Large intestine (tissue), 3 donors: ENCODE measurements around the gene GDI2. TPM values are rescaled to one million over a fixed set of nuclear protein-coding genes. Genes with fewer than 3 reads are reported as not detected.
"Not testable (repeated sequence)": the region's sequence is repeated elsewhere in the genome, so short reads cannot be mapped to it uniquely, and the experiment has no call there.

ENCODE experiments used
- DNase-seq, 2 donors: peaks; one replicate each; pipeline versions ENCODE4 v3.0.0 to v3.0.0-alpha.2; 2013
- H3K27ac ChIP-seq: one replicate; pipeline ENCODE4 v1.5.1; 2013; ENCODE audit warnings: low read length
- H3K27me3 ChIP-seq: 2 replicates; pipeline ENCODE4 v1.6.1; 2013; ENCODE audit warnings: low read length; ENCODE audit not compliant: control insufficient read depth, insufficient read depth
- H3K36me3 ChIP-seq: 2 replicates; pipeline ENCODE4 v1.6.1; 2013; ENCODE audit warnings: low read length; ENCODE audit not compliant: control insufficient read depth, insufficient read depth
- H3K4me1 ChIP-seq: one replicate; pipeline ENCODE4 v1.6.1; 2013; ENCODE audit warnings: low read length; ENCODE audit not compliant: control insufficient read depth, insufficient read depth
- H3K4me3 ChIP-seq: one replicate; pipeline ENCODE4 v1.5.1; 2013; ENCODE audit warnings: low read length
- H3K9me3 ChIP-seq: one replicate; pipeline ENCODE4 v1.6.1; 2013; ENCODE audit warnings: mild to moderate bottlenecking, low read depth, low read length, moderate library complexity; ENCODE audit not compliant: control insufficient read depth
- WGBS: methylation state at CpG from one replicate; pipeline ENCODE4 v1.1.5; 2013; ENCODE audit warnings: low lambda C conversion rate; ENCODE audit not compliant: insufficient coverage; 5-methylcytosine and 5-hydroxymethylcytosine counted together
- polyA plus RNA-seq: library from polyadenylated mRNA; unstranded; fragments of 120-200 nt; gene quantifications from one replicate; pipeline ENCODE4 v1.2.1, GENCODE V29; 2013

Gene GDI2
- polyA plus RNA-seq, 1 donor = 313 TPM

DNA sequence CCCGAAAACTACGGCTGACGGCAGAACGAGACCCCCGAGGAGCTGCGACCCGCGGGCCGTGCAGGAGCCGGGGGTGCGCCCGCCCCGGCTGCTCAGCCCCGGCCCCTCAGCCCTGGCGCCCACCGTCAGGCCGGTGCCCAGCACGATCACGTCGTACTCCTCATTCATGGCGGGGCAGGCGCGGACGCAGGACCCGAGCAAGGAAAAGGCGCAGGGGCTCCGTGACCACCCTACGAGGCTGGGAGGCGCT, 218 bp downstream of the GDI2 start:
- no peak for DNase-seq
- Histone ChIP-seq H3K27me3 (no peaks in the 10 kb centered on the region), H3K4me3 (peak overlapping the region; percentile 91), H3K9me3 (peaks cover 4% of the 10 kb centered on the region), H3K27ac (peak overlapping the region; percentile 99), H3K4me1 (peaks cover 32% of the 10 kb centered on the region), H3K36me3 (peaks cover 4% of the 10 kb centered on the region)
- WGBS = no CpG with 5 or more reads among the region's 29 CpGs

DNA sequence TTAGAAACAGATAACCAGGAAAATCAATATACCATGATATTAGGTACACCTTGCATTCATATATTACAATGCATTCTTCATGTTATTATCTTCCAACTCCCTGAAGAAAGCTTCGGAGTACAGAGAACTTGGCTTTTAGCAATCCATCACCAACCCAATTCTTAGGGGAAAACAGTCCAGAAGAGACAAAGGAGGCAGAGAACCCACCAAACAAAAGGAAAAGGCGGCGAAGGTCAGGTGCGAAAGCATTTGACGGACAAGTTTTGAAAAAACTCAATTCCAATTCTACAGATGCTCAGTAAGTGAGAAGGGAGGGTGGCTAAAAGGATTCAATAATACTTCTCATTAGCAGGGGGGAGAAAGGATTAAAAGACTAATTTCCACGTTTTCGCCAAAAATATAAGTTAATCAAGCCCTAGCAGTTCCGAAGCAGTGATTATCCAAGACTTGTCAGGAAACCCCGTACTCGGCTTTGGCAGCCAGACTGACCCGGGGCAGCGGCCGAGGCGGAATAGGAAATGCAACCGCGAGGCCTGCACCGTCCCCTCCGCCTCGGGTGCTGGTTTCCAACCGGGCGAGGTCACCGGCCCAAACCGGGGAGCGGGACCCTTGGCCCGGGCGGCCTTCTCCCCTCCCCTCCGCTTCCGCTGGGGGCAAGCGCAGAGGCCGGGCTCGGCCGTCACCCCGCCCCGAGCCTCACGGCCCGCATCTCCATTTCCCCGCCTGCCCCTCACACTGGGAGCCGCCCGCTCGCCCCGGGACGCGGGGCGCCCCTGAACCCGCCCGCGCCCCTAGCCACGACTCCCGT, 747 bp downstream of the GDI2 start:
- peak overlapping the region; percentile 91 for H3K4me3 ChIP-seq
- H3K27me3 ChIP-seq = no peaks in the 10 kb centered on the region
- H3K4me1 ChIP-seq = peaks cover 37% of the 10 kb centered on the region
- H3K27ac ChIP-seq = peak overlapping the region; percentile 99
- WGBS = 4% methylated on average over 5 of the region's 49 CpGs
- H3K9me3 ChIP-seq = peaks cover 4% of the 10 kb centered on the region
- DNase-seq = peak; percentile 12 to 67
- H3K36me3 ChIP-seq = peaks cover 6% of the 10 kb centered on the region

DNA sequence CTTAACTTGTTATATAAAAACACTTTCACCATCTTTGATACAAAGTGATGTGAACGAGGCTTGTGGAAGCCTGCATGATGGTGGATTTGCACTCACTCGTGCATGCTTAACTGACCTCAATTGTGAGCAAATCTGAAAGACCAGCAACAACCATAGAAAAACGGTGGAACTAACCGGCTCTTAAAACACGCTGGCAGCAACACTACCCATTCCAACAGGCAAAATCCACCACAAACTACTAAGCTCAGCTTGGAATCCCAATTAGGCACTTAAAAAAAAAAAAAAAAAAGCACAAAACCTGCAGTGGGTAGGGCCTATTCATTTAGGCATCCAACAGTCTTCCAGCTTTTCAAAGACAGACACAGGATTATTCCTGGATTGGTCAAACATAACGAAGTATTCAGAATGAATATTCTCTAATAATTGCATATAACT, 1.8 kb downstream of the GDI2 start:
- peak overlapping the region; percentile 19 for H3K27ac ChIP-seq
- H3K9me3 ChIP-seq = peaks cover 4% of the 10 kb centered on the region
- H3K4me3 ChIP-seq = peak overlapping the region; percentile 91
- H3K27me3 ChIP-seq = no peaks in the 10 kb centered on the region
- peaks cover 6% of the 10 kb centered on the region for H3K36me3 ChIP-seq
- DNase-seq = peak in 1 of 2 donors; percentile 35
- WGBS = no CpG with 5 or more reads among the region's 6 CpGs
- H3K4me1 ChIP-seq = peaks cover 40% of the 10 kb centered on the region

DNA sequence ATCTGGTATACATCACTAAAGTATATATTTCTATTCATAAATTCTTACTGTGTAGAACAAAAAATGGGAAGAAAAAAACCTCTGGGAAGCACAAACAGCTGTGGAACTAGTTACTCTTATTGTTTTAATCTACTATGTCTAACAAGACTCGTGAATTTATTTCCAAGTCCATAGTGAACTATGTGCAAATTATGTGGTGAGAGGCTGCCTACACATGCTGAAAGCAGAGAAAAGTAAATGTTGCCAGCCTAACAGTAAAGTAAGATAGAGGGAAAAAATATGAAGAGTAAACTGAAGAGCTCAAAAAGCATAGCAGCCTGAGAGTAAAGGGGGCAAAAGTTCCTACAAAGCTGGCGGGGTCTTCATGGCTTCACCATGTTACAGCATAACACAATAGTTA, 3.0 kb downstream of the GDI2 start:
- Histone ChIP-seq H3K4me3 (peak overlapping the region; percentile 8), H3K36me3 (peaks cover 11% of the 10 kb centered on the region), H3K27me3 (no peaks in the 10 kb centered on the region), H3K9me3 (peaks cover 4% of the 10 kb centered on the region), H3K27ac (peak overlapping the region; percentile 91), H3K4me1 (peaks cover 40% of the 10 kb centered on the region)
- no peak for DNase-seq
- WGBS = no CpG with 5 or more reads among the region's 2 CpGs

DNA sequence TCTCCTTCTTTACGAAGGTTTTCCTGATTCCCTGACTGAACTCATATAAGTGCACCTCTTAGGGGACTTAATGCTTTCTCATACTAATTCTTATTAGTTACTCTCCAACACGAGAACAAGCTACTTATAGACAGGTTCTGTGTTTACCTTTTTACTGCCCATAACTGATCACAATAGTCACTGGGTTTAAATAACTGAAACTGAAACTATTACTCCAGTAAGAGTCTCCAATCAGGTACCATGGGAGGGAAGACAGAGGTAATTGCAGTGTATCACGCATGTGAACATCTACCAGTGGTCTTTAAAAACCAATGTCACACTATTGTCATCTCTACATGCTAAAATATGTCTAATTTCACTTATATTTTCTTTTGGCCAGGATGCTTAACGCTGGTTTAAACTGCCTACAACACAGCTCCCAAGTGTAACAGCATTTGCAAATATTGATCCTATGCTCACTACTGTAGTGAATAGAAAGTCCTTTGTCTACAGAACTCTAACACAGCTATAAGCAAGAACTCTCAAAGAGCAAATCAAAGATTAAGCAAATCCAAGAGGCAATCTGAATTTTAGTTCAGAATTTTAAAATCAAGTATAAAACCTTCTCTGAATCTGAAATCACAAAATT, 3.6 kb downstream of the GDI2 start:
- peak overlapping the region; percentile 91 for H3K27ac ChIP-seq

GRCh38 chr10:5808783-5809392, 4.3 kb downstream of the GDI2 start:
- Histone ChIP-seq H3K36me3 (peaks cover 12% of the 10 kb centered on the region), H3K27ac (peak overlapping the region; percentile 91)

More for the DNA sequence above, 3.6 kb downstream of the GDI2 start:
- H3K36me3 ChIP-seq = peaks cover 12% of the 10 kb centered on the region
- H3K4me1 ChIP-seq = peaks cover 39% of the 10 kb centered on the region
- H3K9me3 ChIP-seq = peaks cover 4% of the 10 kb centered on the region
- no peaks in the 10 kb centered on the region for H3K27me3 ChIP-seq
- DNase-seq = peak; percentile 19 to 63
- H3K4me3 ChIP-seq = peak overlapping the region; percentile 17
- whole genome bisulfite sequencing = 27% methylated on average over 3 of the region's 4 CpGs

GRCh38 chr10:5806745-5807144, 6.5 kb downstream of the GDI2 start:
- DNase-seq = peak in 1 of 2 donors; percentile 53
- H3K27ac ChIP-seq = peak overlapping the region; percentile 12
- H3K36me3 ChIP-seq = peaks cover 12% of the 10 kb centered on the region
- no peaks in the 10 kb centered on the region for H3K9me3 ChIP-seq
- no peak overlapping the region for H3K4me3 ChIP-seq
- H3K4me1 ChIP-seq = peaks cover 33% of the 10 kb centered on the region
- no peaks in the 10 kb centered on the region for H3K27me3 ChIP-seq
- WGBS = no CpG with 5 or more reads among the region's 2 CpGs

More at GRCh38 chr10:5808783-5809392, 4.3 kb downstream of the GDI2 start:
- Histone ChIP-seq H3K4me1 (peaks cover 31% of the 10 kb centered on the region), H3K4me3 (peak overlapping the region; percentile 17)
- DNase-seq, H3K27me3 ChIP-seq, H3K9me3 ChIP-seq: not testable (repeated sequence)
- no CpG with 5 or more reads among the region's 7 CpGs for WGBS

- no peak for DNase-seq
- Histone ChIP-seq H3K36me3 (peaks cover 14% of the 10 kb centered on the region), H3K9me3 (no peaks in the 10 kb centered on the region), H3K27ac (no peak overlapping the region), H3K27me3 (no peaks in the 10 kb centered on the region), H3K4me1 (peaks cover 33% of the 10 kb centered on the region), H3K4me3 (no peak overlapping the region)
- WGBS = 100% methylated on average over 1 of the region's 4 CpGs
Observed at GRCh38 chr10:5805711-5806110, 7.5 kb downstream of the GDI2 start.

DNA sequence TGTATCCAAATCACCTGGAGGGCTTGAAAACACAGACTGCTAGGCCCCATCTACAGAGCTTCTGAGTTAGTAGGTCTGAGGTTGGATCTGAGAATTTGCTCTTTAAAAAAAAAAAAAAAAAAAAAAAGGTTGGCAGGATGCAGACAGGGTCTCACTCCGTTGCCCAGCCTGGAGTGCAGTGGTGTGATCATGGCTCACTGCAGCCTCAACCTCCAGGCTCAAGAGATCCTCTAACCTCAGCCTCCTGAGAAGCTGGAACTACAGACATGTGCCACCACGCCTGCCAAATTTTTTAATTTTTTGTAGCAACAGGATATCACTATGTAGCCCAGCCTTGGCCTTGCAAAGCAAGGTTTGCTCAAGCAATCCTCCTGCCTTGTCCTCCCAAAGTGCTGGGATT, 8.0 kb downstream of the GDI2 start:
- no peak overlapping the region for H3K4me3 ChIP-seq
- no CpG with 5 or more reads among the region's 2 CpGs for WGBS
- H3K36me3 ChIP-seq = peaks cover 15% of the 10 kb centered on the region
- no peaks in the 10 kb centered on the region for H3K9me3 ChIP-seq
- no peaks in the 10 kb centered on the region for H3K27me3 ChIP-seq
- H3K4me1 ChIP-seq = peaks cover 31% of the 10 kb centered on the region
- H3K27ac ChIP-seq = no peak overlapping the region
- DNase-seq = no peak

DNA sequence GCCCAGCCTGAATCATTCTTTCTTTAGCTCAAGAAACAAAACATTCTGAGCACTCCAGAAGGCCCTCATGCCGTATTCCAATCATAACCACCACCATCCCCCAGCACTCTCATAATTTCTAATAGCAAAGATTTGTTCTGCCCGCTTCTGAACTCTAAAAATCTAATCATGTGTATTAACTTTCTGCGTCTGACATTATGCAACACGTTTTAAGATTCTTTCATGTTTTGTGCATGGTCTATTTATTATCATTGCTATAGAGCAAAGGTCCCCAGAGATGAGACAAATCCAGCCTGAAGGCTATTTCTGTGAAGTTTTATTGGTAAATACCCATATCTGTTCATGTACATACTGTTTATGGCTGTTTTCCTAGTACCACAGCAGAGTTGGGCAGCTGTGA, 8.8 kb downstream of the GDI2 start:
- no peak overlapping the region for H3K27ac ChIP-seq
- peak in 1 of 2 donors; percentile 65 for DNase-seq
- no peak overlapping the region for H3K4me3 ChIP-seq
- peaks cover 23% of the 10 kb centered on the region for H3K4me1 ChIP-seq
- no CpG with 5 or more reads among the region's 4 CpGs for WGBS
- H3K36me3 ChIP-seq = peaks cover 23% of the 10 kb centered on the region
- no peaks in the 10 kb centered on the region for H3K9me3 ChIP-seq
- no peaks in the 10 kb centered on the region for H3K27me3 ChIP-seq
